Stimulated activated CD4-positive, alpha-beta T cell treated with anti-CD3 and anti-CD28 coated beads, Interleukin-1b, Interleukin-23, amount 100 ng/mL, for 48 hours (primary cell): Measurements from ENCODE around the gene KDM4E.
"Not testable (repeated sequence)": the region's sequence is repeated elsewhere in the genome, so short reads cannot be mapped to it uniquely, and the experiment has no call there.

Experiments used
- DNase-seq: peaks from one replicate; pipeline ENCODE4 v3.0.0-alpha.2; 2020

Gene KDM4E

DNA sequence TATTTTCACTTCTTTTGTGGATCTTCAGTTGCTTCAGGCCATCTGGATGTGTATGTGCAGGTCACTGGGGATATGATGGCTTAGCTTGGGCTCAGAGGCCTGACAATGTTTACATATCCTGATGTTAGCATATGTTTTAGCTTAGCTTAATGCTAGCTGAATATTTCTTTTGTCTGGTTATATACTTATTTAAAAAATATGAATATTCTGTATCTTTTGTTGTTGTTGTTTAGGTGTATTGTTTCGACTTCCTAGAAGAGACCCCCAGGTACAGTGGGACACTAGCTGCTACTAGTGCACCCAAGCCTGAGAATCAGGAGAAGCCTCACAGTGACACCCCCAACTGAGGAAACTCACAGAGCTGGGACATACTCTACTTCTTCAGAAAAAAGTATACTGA is at the start of gene KDM4E:
Gene KDM4E, plus strand, starts transcription at position 301 of the 400 bp plus-strand sequence. CDS start 300 bp downstream, outside the sequence.
- DNase-seq, result no peak

GRCh38 chr11:94975599-94975998 is 49.5 kb upstream of the KDM4E start:
- DNase-seq, result no peak

DNA sequence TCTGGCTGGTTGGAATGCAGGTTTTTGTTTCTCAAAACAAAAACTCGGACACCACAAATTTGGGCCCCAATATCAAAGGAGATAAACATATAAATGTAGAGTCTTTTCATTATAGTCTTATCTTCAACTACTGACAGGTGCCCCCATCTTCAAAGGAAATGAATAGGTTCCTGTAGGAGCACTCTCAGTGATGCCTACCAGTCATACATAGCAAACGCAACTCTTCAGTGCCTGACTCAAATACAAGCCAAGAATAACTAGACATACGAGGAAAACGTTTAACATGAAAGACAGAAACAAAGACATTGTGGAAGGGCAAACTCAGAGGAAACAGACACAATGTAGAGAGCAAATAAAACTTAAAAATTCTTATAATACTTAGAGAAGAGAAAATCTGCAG is 37.7 kb upstream of the KDM4E start:
- no peak for DNase-seq

DNA sequence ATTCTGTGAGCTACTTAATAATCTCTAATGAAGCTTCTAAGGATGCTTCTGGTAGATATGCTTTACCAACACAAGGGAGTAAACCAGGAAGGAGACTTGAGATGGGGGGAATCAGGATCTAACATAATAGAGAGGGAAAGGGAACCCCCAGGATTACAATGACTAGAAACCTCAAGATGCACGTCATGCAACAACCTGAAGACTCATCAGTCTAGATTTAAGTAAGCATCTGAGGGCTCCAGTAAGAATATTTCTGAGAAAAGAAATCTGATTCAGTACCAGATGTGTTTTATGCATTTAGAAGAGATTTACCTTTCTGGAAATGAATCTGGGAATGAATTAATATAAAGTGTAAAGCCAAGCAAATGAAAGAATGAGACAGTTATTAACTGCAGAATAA is 36.3 kb upstream of the KDM4E start:
- no peak for DNase-seq

DNA sequence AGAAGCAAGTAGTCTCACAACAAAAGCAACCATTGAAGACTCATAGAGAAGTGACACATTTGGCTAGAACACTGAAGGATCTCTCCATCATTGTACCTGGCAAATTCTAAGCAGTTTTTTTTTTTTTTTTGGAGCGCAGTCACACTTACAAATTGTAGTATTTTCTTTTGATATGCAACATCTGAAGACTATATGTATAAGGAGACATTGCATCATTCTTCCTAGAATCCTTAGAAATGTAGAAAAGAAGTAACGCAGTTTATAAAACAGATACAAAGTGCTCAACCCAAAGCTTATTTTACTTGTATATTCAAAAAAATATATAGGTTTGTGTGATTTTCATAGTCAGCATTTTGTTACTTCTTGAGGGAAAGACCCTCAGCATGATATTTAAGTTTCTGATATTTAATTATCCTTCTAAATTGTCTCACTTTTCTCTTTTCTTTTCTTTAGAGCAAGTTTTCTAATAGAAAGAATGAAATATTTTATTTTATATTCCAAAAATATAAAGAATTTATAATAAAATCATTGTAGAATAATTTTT is 31.6 kb upstream of the KDM4E start:
- DNase-seq, result no peak

- no peak for DNase-seq
Observed at GRCh38 chr11:94997437-94997836, 27.6 kb upstream of the KDM4E start.

- no peak for DNase-seq
Observed at GRCh38 chr11:94998285-94998684, 26.8 kb upstream of the KDM4E start.

GRCh38 chr11:95003716-95004115 is 21.3 kb upstream of the KDM4E start:
- no peak for DNase-seq

GRCh38 chr11:95005642-95006041 is 19.4 kb upstream of the KDM4E start:
- no peak for DNase-seq

- DNase-seq, result no peak
Observed at GRCh38 chr11:95011376-95011775, 13.7 kb upstream of the KDM4E start.

- DNase-seq, result no peak
Observed at GRCh38 chr11:95014184-95014821, 10.8 kb upstream of the KDM4E start.

GRCh38 chr11:95016139-95016538 is 8.9 kb upstream of the KDM4E start:
- no peak for DNase-seq

- not testable (repeated sequence) for DNase-seq
Observed at GRCh38 chr11:95021468-95021867, 3.6 kb upstream of the KDM4E start.

GRCh38 chr11:95025594-95025993 is 536 bp downstream of the KDM4E start:
- DNase-seq, result not testable (repeated sequence)

GRCh38 chr11:95028357-95028756 is 3.3 kb downstream of the KDM4E start:
- no peak for DNase-seq

DNA sequence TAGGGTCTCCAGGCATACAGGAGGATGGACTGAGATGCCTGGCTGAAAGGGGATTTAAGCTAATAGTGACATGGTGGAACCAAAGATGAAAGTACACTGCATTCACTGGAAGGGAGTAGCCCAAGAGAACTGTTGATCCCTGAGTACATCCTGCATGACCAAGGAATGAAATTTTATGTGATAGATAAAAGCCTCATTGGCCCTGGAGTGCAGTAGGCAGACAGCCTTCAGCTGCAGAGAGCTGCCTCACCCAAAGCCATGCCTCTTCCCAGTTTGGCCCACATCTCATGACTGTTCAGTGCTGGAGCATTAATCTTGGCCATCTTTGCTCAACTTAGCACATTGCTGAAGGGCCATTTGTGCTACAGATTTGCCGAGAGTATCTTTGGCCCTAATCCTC is 8.0 kb downstream of the KDM4E start:
- DNase-seq, result no peak

DNA sequence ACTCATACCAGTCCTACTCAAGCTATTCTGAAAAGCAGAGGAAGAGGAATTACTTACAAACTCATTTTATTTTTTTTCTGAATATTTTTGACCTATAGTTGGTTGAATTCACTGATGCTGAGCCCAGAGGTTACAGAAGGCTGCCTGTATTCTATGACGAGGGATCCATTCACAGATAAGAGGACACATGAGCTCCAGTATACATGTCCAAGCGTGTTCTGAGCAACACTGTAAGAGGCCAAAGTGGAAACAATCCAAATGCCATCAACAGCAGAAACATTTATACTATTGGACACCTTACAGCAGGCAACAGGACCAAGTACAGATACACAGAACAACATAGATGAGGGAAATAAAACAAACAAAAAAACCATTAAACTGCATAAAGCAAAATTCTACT is 10.3 kb downstream of the KDM4E start:
- DNase-seq, result no peak

DNA sequence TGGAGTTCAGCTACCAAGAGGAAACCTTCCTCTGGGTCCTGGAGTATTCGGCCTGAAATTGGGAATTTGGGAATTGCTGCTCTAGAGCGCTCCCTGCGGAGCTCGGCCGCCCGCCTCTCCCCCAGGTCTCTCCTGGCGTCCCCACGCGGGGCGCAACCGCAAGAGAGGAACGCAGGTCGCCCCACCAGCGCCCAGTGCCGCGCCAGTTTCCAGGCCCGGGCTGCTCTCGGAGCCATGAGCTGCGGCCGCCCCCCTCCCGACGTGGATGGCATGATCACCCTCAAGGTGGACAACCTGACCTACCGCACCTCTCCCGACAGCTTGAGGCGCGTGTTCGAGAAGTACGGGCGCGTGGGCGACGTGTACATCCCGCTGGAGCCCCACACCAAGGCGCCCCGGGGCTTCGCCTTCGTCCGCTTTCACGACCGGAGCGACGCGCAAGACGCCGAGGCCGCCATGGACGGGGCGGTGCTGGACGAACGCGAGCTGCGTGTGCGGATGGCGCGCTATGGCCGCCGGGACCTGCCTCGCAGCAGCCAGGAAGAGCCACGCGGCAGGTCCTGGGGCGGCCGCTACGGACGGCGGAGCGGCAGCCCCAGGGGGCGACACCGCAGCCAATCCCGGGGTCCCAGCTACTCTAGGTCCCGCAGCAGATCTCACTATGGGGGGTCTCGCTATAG is 12.4 kb downstream of the KDM4E start:
- not testable (repeated sequence) for DNase-seq

DNA sequence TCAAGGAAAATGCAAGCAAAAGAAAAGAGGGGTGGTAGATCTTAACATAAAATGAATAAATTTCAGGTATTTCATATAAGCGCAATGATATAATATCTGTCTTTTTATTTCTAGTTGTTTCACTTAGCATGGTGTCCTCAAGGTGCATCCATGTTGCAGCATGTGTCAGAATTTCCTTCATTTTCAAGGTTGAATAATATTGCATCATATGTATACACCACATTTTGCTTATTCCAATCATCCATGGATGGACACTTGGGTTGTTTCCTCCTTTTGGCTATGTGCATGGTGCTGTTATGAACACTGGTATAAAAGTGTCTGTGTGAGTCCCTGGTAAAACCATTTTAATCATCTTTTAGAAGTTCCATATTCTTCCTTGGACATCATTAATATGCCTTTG is 17.2 kb downstream of the KDM4E start:
- no peak for DNase-seq

DNA sequence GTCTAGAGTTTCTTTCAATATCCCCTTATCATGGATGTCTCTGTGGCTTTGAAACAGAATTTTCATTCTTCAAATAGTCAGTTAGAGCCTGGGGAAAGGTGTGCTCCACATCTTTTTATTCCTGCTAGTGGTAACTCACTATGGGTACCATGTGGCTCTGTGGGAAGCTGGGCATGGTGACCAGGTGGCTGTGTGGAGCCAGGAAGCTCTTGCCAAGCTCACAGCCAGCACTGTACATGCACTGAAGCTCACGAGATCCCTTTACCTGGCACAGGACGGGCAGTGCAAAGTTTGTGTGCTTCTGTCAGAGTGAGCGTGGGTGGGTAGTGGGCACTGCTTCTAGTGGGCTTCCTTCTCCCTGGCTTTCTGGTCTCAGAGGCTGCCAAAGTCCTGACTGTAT is 17.8 kb downstream of the KDM4E start:
- DNase-seq, result no peak

DNA sequence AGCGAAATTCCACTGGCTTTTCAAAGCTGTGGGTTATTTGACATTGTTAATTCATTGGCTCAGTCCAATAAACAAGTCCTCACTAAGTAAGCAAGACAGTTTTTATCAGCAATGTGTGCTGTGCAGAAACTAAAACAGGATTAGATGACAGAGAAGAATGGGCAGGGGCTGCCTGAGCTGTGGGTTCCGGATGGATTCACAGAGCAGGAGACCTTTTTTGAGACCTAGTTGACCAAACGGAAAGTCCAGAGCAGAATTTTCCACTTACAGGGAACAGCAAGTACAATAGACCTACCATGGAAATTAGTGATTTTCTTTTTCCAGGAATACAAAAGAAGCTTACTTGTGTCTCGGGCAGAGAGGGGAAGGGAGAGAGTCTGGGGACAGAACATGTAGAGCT is 19.0 kb downstream of the KDM4E start:
- no peak for DNase-seq

DNA sequence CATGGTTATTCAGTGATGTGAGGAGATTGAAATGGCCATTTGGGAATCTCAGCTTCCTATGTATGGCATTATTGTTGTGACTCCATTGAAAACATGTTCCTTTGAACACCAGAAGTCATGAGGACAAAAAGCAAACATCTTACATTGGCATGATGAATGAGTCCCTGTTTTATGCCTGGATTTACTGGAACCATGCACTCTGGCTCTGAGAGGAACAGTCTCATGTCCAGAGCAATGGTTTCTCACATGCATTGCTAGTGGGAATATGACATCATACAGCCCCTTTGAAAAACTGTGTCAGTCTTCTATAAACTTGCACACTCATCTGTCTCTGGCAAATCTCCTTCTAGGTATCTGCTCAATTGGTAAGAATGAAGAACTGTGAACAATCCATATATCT is 20.8 kb downstream of the KDM4E start:
- no peak for DNase-seq

- DNase-seq, result not testable (repeated sequence)
Observed at GRCh38 chr11:95049122-95049521, 24.1 kb downstream of the KDM4E start, which contains the start of gene KDM4F. TSS of gene KDM4F (plus strand) at chr11:95049422.

GRCh38 chr11:95050595-95051202 is 25.6 kb downstream of the KDM4E start:
- no peak for DNase-seq
